PFSK-1 (cell line): ENCODE data around the gene MAD1L1.

Experiments used
- POLR2AphosphoS5 ChIP-seq: IDR thresholded peaks from 2 replicates; pipeline ENCODE4 v1.6.1; 2012; ENCODE audit warnings: low read depth, mild to moderate bottlenecking, control low read depth, low read length, moderate library complexity
- SIN3A ChIP-seq: IDR thresholded peaks from 2 replicates; pipeline ENCODE4 v1.6.1; 2012; ENCODE audit warnings: mild to moderate bottlenecking, low read length, moderate library complexity, borderline replicate concordance; ENCODE audit not compliant: insufficient read depth
- TF ChIP-seq, protein P1 (sequence below), 2 experiments: IDR thresholded peaks; 2 replicates each; pipeline versions ENCODE4 v1.6.1 to v1.8.0; 2011 to 2012; ENCODE audit warnings: low read depth in 2 of 2, low read length in 2 of 2, control low read depth in 1 of 2, inconsistent platforms in 1 of 2, mild to moderate bottlenecking in 1 of 2, moderate library complexity in 1 of 2; ENCODE audit not compliant: insufficient read depth in 1 of 2

DNA sequence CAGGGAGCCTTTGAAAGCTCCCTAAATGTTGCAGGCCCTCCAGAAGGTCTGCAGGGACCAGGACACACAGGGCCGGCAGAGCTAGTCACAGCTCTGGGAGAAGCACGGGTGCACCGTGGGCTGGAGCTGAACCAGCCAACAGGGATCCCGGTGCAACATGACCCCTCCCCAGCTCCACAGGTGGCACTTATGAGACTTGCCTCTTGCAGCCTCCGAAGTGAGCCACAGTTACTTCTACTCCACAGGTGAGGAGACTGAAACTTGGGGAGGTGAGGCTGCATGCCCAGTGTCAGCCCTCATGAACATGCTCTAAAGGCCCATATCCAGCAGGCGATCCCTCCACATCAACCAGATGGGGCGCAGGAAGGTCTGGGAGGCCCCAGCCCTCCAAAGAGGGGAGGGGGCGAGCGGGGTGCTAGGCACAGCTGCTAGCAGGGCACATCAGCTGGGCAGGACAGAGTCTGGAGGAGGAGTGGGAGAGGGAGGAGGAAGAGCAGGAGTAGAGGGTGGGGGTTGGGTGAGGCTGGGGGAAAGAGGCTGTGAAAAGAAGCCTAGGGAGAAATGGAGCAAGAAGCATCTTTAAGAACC is 338.3 kb downstream of the MAD1L1 start:
- no peak for TF ChIP-seq SIN3A
- no peak for TF ChIP-seq POLR2AphosphoS5
- TF ChIP-seq, protein P1, sequence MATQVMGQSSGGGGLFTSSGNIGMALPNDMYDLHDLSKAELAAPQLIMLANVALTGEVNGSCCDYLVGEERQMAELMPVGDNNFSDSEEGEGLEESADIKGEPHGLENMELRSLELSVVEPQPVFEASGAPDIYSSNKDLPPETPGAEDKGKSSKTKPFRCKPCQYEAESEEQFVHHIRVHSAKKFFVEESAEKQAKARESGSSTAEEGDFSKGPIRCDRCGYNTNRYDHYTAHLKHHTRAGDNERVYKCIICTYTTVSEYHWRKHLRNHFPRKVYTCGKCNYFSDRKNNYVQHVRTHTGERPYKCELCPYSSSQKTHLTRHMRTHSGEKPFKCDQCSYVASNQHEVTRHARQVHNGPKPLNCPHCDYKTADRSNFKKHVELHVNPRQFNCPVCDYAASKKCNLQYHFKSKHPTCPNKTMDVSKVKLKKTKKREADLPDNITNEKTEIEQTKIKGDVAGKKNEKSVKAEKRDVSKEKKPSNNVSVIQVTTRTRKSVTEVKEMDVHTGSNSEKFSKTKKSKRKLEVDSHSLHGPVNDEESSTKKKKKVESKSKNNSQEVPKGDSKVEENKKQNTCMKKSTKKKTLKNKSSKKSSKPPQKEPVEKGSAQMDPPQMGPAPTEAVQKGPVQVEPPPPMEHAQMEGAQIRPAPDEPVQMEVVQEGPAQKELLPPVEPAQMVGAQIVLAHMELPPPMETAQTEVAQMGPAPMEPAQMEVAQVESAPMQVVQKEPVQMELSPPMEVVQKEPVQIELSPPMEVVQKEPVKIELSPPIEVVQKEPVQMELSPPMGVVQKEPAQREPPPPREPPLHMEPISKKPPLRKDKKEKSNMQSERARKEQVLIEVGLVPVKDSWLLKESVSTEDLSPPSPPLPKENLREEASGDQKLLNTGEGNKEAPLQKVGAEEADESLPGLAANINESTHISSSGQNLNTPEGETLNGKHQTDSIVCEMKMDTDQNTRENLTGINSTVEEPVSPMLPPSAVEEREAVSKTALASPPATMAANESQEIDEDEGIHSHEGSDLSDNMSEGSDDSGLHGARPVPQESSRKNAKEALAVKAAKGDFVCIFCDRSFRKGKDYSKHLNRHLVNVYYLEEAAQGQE (IDR thresholded peaks at IDR 0.05; ENCODE audit: insufficient read depth in 1 of 2, low read depth in 2 of 2, low read length in 2 of 2) = no peak
